WTC11 (cell line): ENCODE data around the gene EPX. TPM values are rescaled to one million over a fixed set of nuclear protein-coding genes. Genes with fewer than 3 reads are reported as not detected.

ENCODE experiments used
- ATAC-seq: fragments of 200-7000 bp; cut with Tn5 transposase; 2 replicates; pipeline ENCODE4 v1.10.0; 2021; ENCODE audit warnings: mild to moderate bottlenecking, moderate library complexity
- CTCF ChIA-PET: fragments of 300-600 bp; sonication (Branson Sonifier 250); formaldehyde crosslinking; loops from one replicate; lab custom pipeline; 2021; ENCODE audit warnings: antibody characterized with exemption; lab: Charles Lee
- POLR2A ChIA-PET: fragments of 350-600 bp; sonication (Branson Sonifier 250); formaldehyde crosslinking; loops from one replicate; lab custom pipeline; 2021; ENCODE audit warnings: antibody characterized with exemption; lab: Charles Lee
- DNase-seq: peaks from one replicate; pipeline ENCODE4 v3.0.0; 2021; ENCODE audit warnings: low spot score
- H3K27ac Mint-ChIP-seq: 2 replicates; pipeline ENCODE4 v1.8.0; 2021; ENCODE audit warnings: mixed read lengths
- H3K27me3 Mint-ChIP-seq: 2 replicates; pipeline ENCODE4 v1.8.0; 2021; ENCODE audit warnings: low read depth, mild to moderate bottlenecking, moderate library complexity, mixed read lengths
- H3K36me3 Mint-ChIP-seq: 2 replicates; pipeline ENCODE4 v1.8.0; 2021; ENCODE audit warnings: mixed read lengths
- H3K4me1 Mint-ChIP-seq: 2 replicates; pipeline ENCODE4 v1.8.0; 2022; ENCODE audit warnings: mixed read lengths
- H3K4me3 Mint-ChIP-seq: 2 replicates; pipeline ENCODE4 v1.8.0; 2021; ENCODE audit warnings: mild to moderate bottlenecking, moderate library complexity, mixed read lengths
- H3K9me3 Mint-ChIP-seq: 2 replicates; pipeline ENCODE4 v1.8.0; 2021; ENCODE audit warnings: mixed read lengths
- ATF1 ChIP-seq: sonication (generic); formaldehyde crosslinking; IDR thresholded peaks from 2 replicates; pipeline ENCODE4 v1.8.1; 2023; ENCODE audit warnings: mild to moderate bottlenecking, moderate library complexity, missing genetic modification reagents
- EMX1 ChIP-seq: fragments of 250-450 bp; sonication (Bioruptor Pico); IDR thresholded peaks from 2 replicates; pipeline ENCODE4 v1.8.0; 2021; ENCODE audit warnings: mild to moderate bottlenecking
- GABPB1 ChIP-seq: sonication (generic); formaldehyde crosslinking; IDR thresholded peaks from 2 replicates; pipeline ENCODE4 v1.8.1; 2023; ENCODE audit warnings: mild to moderate bottlenecking, missing genetic modification reagents
- HMGXB4 ChIP-seq: sonication (generic); formaldehyde crosslinking; IDR thresholded peaks from 2 replicates; pipeline ENCODE4 v1.8.1; 2023; ENCODE audit warnings: mild to moderate bottlenecking, moderate library complexity, missing genetic modification reagents
- IRF1 ChIP-seq: sonication (generic); formaldehyde crosslinking; IDR thresholded peaks from 2 replicates; pipeline ENCODE4 v1.8.0; 2023; ENCODE audit warnings: missing genetic modification reagents
- NFE2L1 ChIP-seq: sonication (generic); formaldehyde crosslinking; IDR thresholded peaks from 2 replicates; pipeline ENCODE4 v1.8.1; 2023; ENCODE audit warnings: missing genetic modification reagents
- NR1H2 ChIP-seq: sonication (generic); formaldehyde crosslinking; IDR thresholded peaks from 2 replicates; pipeline ENCODE4 v1.9.0; 2021; ENCODE audit warnings: mild to moderate bottlenecking, moderate library complexity, missing genetic modification reagents
- TCF7 ChIP-seq: sonication (generic); formaldehyde crosslinking; IDR thresholded peaks from 2 replicates; pipeline ENCODE4 v1.8.0; 2022; ENCODE audit warnings: mild to moderate bottlenecking, low read depth, missing genetic modification reagents, moderate library complexity
- TEAD4 ChIP-seq: sonication (generic); formaldehyde crosslinking; IDR thresholded peaks from 2 replicates; pipeline ENCODE4 v1.8.0; 2022; ENCODE audit warnings: mild to moderate bottlenecking, missing genetic modification reagents
- ZNF281 ChIP-seq: sonication (generic); formaldehyde crosslinking; IDR thresholded peaks from 2 replicates; pipeline ENCODE4 v1.8.0; 2023; ENCODE audit warnings: mild to moderate bottlenecking, missing genetic modification reagents
- total RNA-seq: library from RNA; stranded (reverse); gene quantifications from 3 replicates; pipeline ENCODE4 v1.2.3, GENCODE V29; 2021
- TF ChIP-seq, protein P1 (sequence below): sonication (generic); formaldehyde crosslinking; IDR thresholded peaks from 2 replicates; pipeline ENCODE4 v1.8.1; 2022; ENCODE audit warnings: mild to moderate bottlenecking, missing genetic modification reagents, moderate library complexity, borderline replicate concordance
- TF ChIP-seq, protein P2 (sequence below): fragments of 250-450 bp; sonication (Bioruptor Pico); IDR thresholded peaks from 2 replicates; pipeline ENCODE4 v1.9.0; 2021; ENCODE audit warnings: mild to moderate bottlenecking, borderline replicate concordance
- TF ChIP-seq, protein P3 (sequence below): sonication (generic); formaldehyde crosslinking; IDR thresholded peaks from 2 replicates; pipeline ENCODE4 v1.8.1; 2023; ENCODE audit warnings: mild to moderate bottlenecking, missing genetic modification reagents, moderate library complexity

Gene EPX
- total RNA-seq, 1 experiment from 2014 or later, result not detected

- no peak for TF ChIP-seq TCF7 (CRISPR knock-in tag)
- TF ChIP-seq EMX1 (CRISPR knock-in tag), result no peak
- no peak for TF ChIP-seq NFE2L1 (CRISPR knock-in tag)
- no peak for TF ChIP-seq ATF1 (CRISPR knock-in tag)
- TF ChIP-seq, protein P1, sequence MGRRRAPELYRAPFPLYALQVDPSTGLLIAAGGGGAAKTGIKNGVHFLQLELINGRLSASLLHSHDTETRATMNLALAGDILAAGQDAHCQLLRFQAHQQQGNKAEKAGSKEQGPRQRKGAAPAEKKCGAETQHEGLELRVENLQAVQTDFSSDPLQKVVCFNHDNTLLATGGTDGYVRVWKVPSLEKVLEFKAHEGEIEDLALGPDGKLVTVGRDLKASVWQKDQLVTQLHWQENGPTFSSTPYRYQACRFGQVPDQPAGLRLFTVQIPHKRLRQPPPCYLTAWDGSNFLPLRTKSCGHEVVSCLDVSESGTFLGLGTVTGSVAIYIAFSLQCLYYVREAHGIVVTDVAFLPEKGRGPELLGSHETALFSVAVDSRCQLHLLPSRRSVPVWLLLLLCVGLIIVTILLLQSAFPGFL, result no peak
- TF ChIP-seq, protein P2, sequence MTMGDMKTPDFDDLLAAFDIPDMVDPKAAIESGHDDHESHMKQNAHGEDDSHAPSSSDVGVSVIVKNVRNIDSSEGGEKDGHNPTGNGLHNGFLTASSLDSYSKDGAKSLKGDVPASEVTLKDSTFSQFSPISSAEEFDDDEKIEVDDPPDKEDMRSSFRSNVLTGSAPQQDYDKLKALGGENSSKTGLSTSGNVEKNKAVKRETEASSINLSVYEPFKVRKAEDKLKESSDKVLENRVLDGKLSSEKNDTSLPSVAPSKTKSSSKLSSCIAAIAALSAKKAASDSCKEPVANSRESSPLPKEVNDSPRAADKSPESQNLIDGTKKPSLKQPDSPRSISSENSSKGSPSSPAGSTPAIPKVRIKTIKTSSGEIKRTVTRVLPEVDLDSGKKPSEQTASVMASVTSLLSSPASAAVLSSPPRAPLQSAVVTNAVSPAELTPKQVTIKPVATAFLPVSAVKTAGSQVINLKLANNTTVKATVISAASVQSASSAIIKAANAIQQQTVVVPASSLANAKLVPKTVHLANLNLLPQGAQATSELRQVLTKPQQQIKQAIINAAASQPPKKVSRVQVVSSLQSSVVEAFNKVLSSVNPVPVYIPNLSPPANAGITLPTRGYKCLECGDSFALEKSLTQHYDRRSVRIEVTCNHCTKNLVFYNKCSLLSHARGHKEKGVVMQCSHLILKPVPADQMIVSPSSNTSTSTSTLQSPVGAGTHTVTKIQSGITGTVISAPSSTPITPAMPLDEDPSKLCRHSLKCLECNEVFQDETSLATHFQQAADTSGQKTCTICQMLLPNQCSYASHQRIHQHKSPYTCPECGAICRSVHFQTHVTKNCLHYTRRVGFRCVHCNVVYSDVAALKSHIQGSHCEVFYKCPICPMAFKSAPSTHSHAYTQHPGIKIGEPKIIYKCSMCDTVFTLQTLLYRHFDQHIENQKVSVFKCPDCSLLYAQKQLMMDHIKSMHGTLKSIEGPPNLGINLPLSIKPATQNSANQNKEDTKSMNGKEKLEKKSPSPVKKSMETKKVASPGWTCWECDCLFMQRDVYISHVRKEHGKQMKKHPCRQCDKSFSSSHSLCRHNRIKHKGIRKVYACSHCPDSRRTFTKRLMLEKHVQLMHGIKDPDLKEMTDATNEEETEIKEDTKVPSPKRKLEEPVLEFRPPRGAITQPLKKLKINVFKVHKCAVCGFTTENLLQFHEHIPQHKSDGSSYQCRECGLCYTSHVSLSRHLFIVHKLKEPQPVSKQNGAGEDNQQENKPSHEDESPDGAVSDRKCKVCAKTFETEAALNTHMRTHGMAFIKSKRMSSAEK, result no peak
- TF ChIP-seq IRF1 (CRISPR knock-in tag), result no peak
- ChIA-PET POLR2A (no interaction called here), CTCF (interaction anchor here (2.3 kb wide), 1 partner anchor 46 kb away, joined by 16 read pairs; no protein-coding TSS in a partner anchor)
- Mint-ChIP-seq H3K36me3 (peaks cover 5% of the 10 kb centered on the region), H3K4me3 (no peak overlapping the region), H3K27ac (no peak overlapping the region), H3K27me3 (peaks cover 89% of the 10 kb centered on the region), H3K9me3 (peaks cover 7% of the 10 kb centered on the region), H3K4me1 (peaks cover 11% of the 10 kb centered on the region)
- no peak for DNase-seq
- no peak for ATAC-seq
Observed at GRCh38 chr17:58246104-58246740, 53.7 kb downstream of the EPX start.

- ChIA-PET CTCF (interaction anchor here (2.3 kb wide), 1 partner anchor 46 kb away, joined by 16 read pairs; no protein-coding TSS in a partner anchor), POLR2A (no interaction called here)
- ATAC-seq (no peak), DNase-seq (no peak)
- H3K4me3 Mint-ChIP-seq, result no peak overlapping the region
- H3K4me1 Mint-ChIP-seq, result peaks cover 11% of the 10 kb centered on the region
- H3K27me3 Mint-ChIP-seq, result peaks cover 89% of the 10 kb centered on the region
- no peak overlapping the region for H3K27ac Mint-ChIP-seq
- no peak for TF ChIP-seq NR1H2 (CRISPR knock-in tag)
- no peak for TF ChIP-seq ZNF281
- TF ChIP-seq TEAD4 (CRISPR knock-in tag), result no peak
- TF ChIP-seq GABPB1, result no peak
- no peak for TF ChIP-seq HMGXB4 (CRISPR knock-in tag)
- no peak for TF ChIP-seq EMX1 (CRISPR knock-in tag)
- TF ChIP-seq, protein P3, sequence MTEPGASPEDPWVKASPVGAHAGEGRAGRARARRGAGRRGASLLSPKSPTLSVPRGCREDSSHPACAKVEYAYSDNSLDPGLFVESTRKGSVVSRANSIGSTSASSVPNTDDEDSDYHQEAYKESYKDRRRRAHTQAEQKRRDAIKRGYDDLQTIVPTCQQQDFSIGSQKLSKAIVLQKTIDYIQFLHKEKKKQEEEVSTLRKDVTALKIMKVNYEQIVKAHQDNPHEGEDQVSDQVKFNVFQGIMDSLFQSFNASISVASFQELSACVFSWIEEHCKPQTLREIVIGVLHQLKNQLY (CRISPR knock-in tag), result no peak
- peaks cover 5% of the 10 kb centered on the region for H3K36me3 Mint-ChIP-seq
- peaks cover 7% of the 10 kb centered on the region for H3K9me3 Mint-ChIP-seq
Observed at GRCh38 chr17:58246781-58247180, 54.3 kb downstream of the EPX start.
